OCI-LY1 (cell line): ENCODE data around the gene GALNT16.
A peak's percentile ranks its signal among the peaks of the same experiment; 100 is the strongest.

ENCODE experiments used
- EZH2 ChIP-seq: fragments of 200-600 bp; sonication (generic), shearing (Covaris generic); IDR thresholded peaks from 2 replicates; pipeline ENCODE4 v1.8.0; 2017; ENCODE audit warnings: borderline replicate concordance, mixed run types, mild to moderate bottlenecking, antibody characterized with exemption, low read length, moderate library complexity, mixed read lengths
- TF ChIP-seq, protein P1 (sequence below): fragments of 200-600 bp; sonication (generic), shearing (Covaris generic); IDR thresholded peaks from 2 replicates; pipeline ENCODE4 v1.5.1; 2017; ENCODE audit warnings: mild to moderate bottlenecking, antibody characterized with exemption, low read length, moderate library complexity, mixed read lengths

DNA sequence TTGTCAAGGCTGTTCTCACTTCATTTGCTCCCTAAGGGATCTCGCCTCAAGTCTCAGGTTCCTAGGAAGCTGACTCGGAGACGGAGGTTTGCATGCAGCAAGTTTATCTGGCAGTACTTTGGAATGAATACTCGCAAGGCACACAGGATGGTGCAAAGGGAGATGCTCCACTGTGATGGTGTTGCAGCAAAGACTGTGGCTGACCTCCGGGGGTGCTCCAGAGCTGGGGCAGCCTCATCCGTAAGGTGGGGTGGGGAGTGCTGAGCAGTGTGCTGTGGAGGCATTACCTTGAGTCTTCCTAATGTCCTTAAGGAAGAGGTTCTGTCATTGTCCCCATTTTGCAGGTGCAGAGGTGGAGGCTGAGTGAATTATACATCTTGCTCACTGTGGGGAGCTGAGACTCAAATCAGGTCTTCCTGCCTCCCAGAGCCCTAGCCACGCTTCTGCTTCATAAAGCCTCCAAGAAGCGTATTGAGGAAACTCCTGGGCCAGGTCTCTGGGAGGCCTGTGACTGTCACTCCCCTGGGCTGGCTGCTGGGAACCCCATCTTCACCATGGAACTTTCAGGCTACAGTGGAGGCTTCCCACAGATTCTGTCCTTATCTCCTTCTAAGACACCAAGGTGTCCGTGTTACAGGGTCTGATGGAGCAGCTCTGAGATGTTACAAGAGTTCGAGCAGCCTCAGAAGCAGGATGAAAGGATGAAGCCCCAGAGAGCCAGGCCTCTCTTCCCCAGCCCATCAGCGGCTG, 39.5 kb downstream of the GALNT16 start:
- TF ChIP-seq, protein P1, sequence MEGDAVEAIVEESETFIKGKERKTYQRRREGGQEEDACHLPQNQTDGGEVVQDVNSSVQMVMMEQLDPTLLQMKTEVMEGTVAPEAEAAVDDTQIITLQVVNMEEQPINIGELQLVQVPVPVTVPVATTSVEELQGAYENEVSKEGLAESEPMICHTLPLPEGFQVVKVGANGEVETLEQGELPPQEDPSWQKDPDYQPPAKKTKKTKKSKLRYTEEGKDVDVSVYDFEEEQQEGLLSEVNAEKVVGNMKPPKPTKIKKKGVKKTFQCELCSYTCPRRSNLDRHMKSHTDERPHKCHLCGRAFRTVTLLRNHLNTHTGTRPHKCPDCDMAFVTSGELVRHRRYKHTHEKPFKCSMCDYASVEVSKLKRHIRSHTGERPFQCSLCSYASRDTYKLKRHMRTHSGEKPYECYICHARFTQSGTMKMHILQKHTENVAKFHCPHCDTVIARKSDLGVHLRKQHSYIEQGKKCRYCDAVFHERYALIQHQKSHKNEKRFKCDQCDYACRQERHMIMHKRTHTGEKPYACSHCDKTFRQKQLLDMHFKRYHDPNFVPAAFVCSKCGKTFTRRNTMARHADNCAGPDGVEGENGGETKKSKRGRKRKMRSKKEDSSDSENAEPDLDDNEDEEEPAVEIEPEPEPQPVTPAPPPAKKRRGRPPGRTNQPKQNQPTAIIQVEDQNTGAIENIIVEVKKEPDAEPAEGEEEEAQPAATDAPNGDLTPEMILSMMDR = 0 out of 2 replicates have a peak, but pooled peaks have one; percentile 5
- TF ChIP-seq EZH2 = no peak
